A673 (cell line): ENCODE results near the gene FBXO34.

Source experiments
- CTCF ChIP-seq: fragments of 300-800, 200-600 bp; sonication (generic); conservative IDR thresholded peaks from 2 replicates; pipeline ENCODE4 v1.5.1; 2017; ENCODE audit warnings: low read depth, mild to moderate bottlenecking, antibody characterized with exemption, low read length, moderate library complexity, mixed read lengths
- EZH2 ChIP-seq: fragments of 200-600 bp; sonication (generic); IDR thresholded peaks from 2 replicates; pipeline ENCODE4 v1.6.1; 2017; ENCODE audit warnings: borderline replicate concordance, low read depth, mild to moderate bottlenecking, mixed read lengths, antibody characterized with exemption, low read length; ENCODE audit not compliant: poor library complexity, severe bottlenecking

- no peak for TF ChIP-seq CTCF
- TF ChIP-seq EZH2: no peak
These were observed 514 bp downstream of the FBXO34 start for GRCh38 chr14:55271572-55272298.
